IPS-20b (cell line): Measurements from ENCODE around the gene STK10.
A peak's percentile ranks its signal among the peaks of the same experiment; 100 is the strongest.
"Not testable (repeated sequence)": the region's sequence is repeated elsewhere in the genome, so short reads cannot be mapped to it uniquely, and the experiment has no call there.

ENCODE experiments used
- H3K27ac ChIP-seq: one replicate; pipeline ENCODE4 v1.5.1; 2013; ENCODE audit warnings: low read length
- H3K27me3 ChIP-seq: 2 replicates; pipeline ENCODE4 v1.6.1; 2013; ENCODE audit warnings: mild to moderate bottlenecking, low read length, inconsistent platforms; ENCODE audit not compliant: insufficient read depth
- H3K36me3 ChIP-seq: 2 replicates; pipeline ENCODE4 v1.6.1; 2013; ENCODE audit warnings: low read depth, mild to moderate bottlenecking, inconsistent platforms, low read length, moderate library complexity; ENCODE audit not compliant: insufficient read depth
- H3K4me1 ChIP-seq: 2 replicates; pipeline ENCODE4 v1.6.1; 2013; ENCODE audit warnings: mild to moderate bottlenecking, control low read depth, inconsistent platforms, low read length, moderate library complexity; ENCODE audit not compliant: insufficient read depth
- H3K4me3 ChIP-seq: 2 replicates; pipeline ENCODE4 v1.5.1; 2013; ENCODE audit warnings: mild to moderate bottlenecking, low read length, inconsistent platforms
- H3K9ac ChIP-seq: 2 replicates; pipeline ENCODE4 v1.6.1; 2013; ENCODE audit warnings: low read depth, mild to moderate bottlenecking, inconsistent platforms, low read length, moderate library complexity
- H3K9me3 ChIP-seq: 2 replicates; pipeline ENCODE4 v1.6.1; 2013; ENCODE audit warnings: mild to moderate bottlenecking, low read depth, low read length, inconsistent platforms; ENCODE audit not compliant: insufficient read depth

Gene STK10

GRCh38 chr5:172211676-172212075 is 23.7 kb upstream of the STK10 start:
- H3K9me3 ChIP-seq, result no peaks in the 10 kb centered on the region
- no peak overlapping the region for H3K9ac ChIP-seq
- no peak overlapping the region for H3K4me3 ChIP-seq
- no peak overlapping the region for H3K27ac ChIP-seq
- peaks cover 55% of the 10 kb centered on the region for H3K36me3 ChIP-seq
- H3K27me3 ChIP-seq, result no peaks in the 10 kb centered on the region
- no peaks in the 10 kb centered on the region for H3K4me1 ChIP-seq

DNA sequence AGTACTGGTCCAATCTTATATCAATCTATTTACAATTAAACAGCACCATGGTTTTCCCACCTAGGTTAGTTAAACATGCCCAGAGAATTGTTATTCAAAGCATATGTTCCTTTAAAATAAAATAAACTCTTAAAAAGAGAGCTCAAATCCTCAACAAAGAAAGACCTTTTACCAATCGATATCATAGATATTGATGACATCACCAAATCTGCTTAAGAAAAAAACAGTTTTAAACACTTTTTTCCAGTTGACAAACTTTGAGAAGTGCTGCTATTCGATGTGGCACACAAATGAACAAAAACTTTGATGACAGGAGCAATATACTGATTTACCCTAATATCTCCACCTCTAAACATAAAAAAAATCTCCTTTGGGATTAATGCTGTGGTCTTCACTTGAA is 21.7 kb upstream of the STK10 start:
- H3K9ac ChIP-seq, result no peak overlapping the region
- peaks cover 46% of the 10 kb centered on the region for H3K36me3 ChIP-seq
- H3K9me3 ChIP-seq, result no peaks in the 10 kb centered on the region
- H3K27ac ChIP-seq, result no peak overlapping the region
- no peaks in the 10 kb centered on the region for H3K4me1 ChIP-seq
- no peaks in the 10 kb centered on the region for H3K27me3 ChIP-seq
- no peak overlapping the region for H3K4me3 ChIP-seq

DNA sequence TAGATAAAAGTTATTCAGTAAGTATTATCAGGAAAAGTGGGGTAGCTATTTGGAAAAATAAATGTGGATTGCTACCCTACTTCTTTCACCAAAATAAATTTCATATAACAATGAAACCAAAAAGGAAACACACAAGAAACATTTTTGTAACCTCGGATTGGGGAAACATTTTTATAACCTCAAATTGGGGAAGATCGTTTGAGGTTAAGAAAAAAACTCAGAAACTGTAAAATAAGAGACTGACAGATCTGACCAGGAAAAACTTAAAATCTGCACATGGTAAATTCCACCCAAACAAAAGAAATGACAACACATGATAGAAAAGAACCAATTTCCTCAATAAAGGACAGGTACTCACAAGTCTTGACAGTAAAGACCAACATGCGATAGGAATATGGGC is 19.5 kb upstream of the STK10 start:
- H3K9me3 ChIP-seq, result no peaks in the 10 kb centered on the region
- no peak overlapping the region for H3K27ac ChIP-seq
- peaks cover 32% of the 10 kb centered on the region for H3K36me3 ChIP-seq

DNA sequence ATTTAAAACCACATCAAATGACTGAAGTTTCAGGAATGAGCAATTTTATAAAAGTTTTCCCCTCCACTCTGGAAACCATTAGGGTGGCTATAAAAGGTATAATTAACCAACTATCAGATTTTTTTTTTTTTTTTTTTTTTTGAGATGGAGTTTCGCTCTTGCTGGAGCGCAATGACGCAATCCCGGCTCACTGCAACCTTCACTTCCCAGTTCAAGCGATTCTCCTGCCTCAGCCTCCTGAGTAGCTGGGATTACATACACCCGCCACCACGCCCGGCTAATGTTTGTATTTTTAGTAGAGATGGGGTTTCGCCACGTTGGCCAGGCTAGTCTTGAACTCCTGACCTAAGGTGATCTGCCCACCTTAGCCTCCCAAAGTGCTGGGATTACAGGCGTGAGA is 18.0 kb upstream of the STK10 start:
- H3K9me3 ChIP-seq, H3K4me3 ChIP-seq, H3K9ac ChIP-seq, H3K27me3 ChIP-seq, H3K4me1 ChIP-seq, H3K27ac ChIP-seq: not testable (repeated sequence)
- H3K36me3 ChIP-seq, result peaks cover 17% of the 10 kb centered on the region

More for the DNA sequence above, 19.5 kb upstream of the STK10 start:
- H3K4me1 ChIP-seq, result no peaks in the 10 kb centered on the region
- H3K27me3 ChIP-seq, result no peaks in the 10 kb centered on the region
- no peak overlapping the region for H3K9ac ChIP-seq
- H3K4me3 ChIP-seq, result no peak overlapping the region

- Histone ChIP-seq H3K9ac (no peak overlapping the region), H3K4me3 (no peak overlapping the region), H3K27ac (no peak overlapping the region), H3K4me1 (no peaks in the 10 kb centered on the region), H3K27me3 (no peaks in the 10 kb centered on the region), H3K36me3 (no peaks in the 10 kb centered on the region), H3K9me3 (peaks cover 6% of the 10 kb centered on the region; the same call in 1 of the 2 replicates)
Observed at GRCh38 chr5:172200476-172200875, 12.5 kb upstream of the STK10 start.

DNA sequence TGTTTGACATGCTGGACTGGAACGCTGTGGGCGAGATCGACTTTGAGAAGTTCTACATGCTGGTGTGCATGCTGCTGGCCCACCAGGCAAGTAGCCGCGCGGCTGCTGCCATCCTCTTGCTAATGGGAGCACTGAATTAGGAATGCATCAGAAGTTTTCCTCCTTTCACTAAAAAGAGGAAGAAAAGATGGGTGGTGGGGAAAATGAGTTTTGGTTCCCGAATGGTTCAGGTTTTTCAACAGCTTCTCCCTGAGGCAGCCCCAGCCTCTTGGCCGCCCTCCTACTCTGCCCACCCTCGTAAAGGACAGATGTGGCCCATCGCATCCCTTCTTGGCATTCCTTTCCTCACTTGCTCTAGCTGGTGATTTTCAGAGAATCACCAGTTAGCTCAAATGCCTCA is 11.4 kb upstream of the STK10 start:
- Histone ChIP-seq H3K36me3 (no peaks in the 10 kb centered on the region), H3K9ac (no peak overlapping the region)

DNA sequence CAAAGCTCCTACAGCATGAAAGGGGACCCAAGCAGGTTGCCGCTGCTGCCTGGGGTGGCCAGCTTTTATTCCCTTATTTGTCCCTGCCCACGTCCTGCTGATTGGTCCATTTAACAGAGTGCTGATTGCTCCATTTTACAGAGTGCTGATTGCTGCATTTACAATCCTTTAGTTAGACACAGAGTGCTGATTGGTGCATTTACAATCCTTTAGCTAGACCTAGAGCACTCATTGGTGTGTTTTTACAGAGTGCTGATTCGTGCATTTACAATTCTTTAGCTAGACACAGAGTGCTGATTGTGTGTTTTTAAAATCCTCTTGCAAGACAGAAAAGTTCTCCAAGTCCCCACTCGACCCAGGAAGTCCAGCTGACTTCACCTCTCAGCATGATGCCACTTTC is 9.8 kb upstream of the STK10 start:
- H3K4me1 ChIP-seq, H3K4me3 ChIP-seq, H3K27me3 ChIP-seq, H3K27ac ChIP-seq, H3K9ac ChIP-seq, H3K36me3 ChIP-seq, H3K9me3 ChIP-seq: not testable (repeated sequence)

More for the DNA sequence above, 11.4 kb upstream of the STK10 start:
- H3K4me1 ChIP-seq, result no peaks in the 10 kb centered on the region
- no peak overlapping the region for H3K4me3 ChIP-seq
- peaks cover 6% of the 10 kb centered on the region; the same call in 1 of the 2 replicates for H3K9me3 ChIP-seq
- H3K27ac ChIP-seq, result no peak overlapping the region
- H3K27me3 ChIP-seq, result no peaks in the 10 kb centered on the region

GRCh38 chr5:172194985-172195774 is 7.2 kb upstream of the STK10 start:
- no peaks in the 10 kb centered on the region for H3K4me1 ChIP-seq
- no peak overlapping the region for H3K27ac ChIP-seq
- H3K9ac ChIP-seq, result no peak overlapping the region
- H3K9me3 ChIP-seq, result peaks cover 6% of the 10 kb centered on the region; the same call in 1 of the 2 replicates
- H3K27me3 ChIP-seq, result peaks cover 3% of the 10 kb centered on the region; the same call in 1 of the 2 replicates
- H3K4me3 ChIP-seq, result no peak overlapping the region
- H3K36me3 ChIP-seq, result no peaks in the 10 kb centered on the region

DNA sequence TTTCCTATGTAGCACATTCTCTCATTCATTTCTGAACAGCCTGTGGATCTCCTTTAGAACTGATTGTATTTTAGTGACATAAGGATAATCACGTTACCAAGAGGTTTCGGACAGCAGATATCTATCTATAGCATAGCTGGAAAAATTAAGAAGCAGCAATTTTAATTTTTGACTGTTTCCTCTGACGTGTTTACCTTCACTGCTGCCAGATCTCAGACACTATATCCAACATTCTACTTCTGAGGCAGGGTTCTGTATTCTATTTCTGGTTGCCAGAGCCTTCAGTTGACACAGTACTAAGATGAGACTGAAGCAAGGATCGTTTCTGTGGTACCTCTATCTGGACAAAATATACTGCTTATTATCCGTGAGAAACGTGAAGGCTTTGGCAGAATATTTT is 5.8 kb upstream of the STK10 start, which contains the start of gene EFCAB9:
Gene EFCAB9, plus strand, starts transcription at position 301 of the 400 bp plus-strand sequence. Its CDS starts 1 bp downstream, at position 302.
- Histone ChIP-seq H3K9me3 (peaks cover 6% of the 10 kb centered on the region; the same call in 1 of the 2 replicates), H3K4me1 (0 out of 2 replicates have a peak, but pooled peaks cover 2% of the 10 kb centered on the region), H3K9ac (no peak within 1 kb of the TSS), H3K36me3 (no peaks in the 10 kb centered on the region), H3K4me3 (no peak within 1 kb of the TSS), H3K27ac (no peak within 1 kb of the TSS), H3K27me3 (peaks cover 12% of the 10 kb centered on the region; the same call in 1 of the 2 replicates)

- peaks cover 20% of the 10 kb centered on the region; the same call in 1 of the 2 replicates for H3K27me3 ChIP-seq
- H3K9ac ChIP-seq, result peak overlapping the region; percentile 14; the same call in 1 of the 2 replicates
- no peaks in the 10 kb centered on the region for H3K9me3 ChIP-seq
- no peak overlapping the region for H3K27ac ChIP-seq
- H3K36me3 ChIP-seq, result no peaks in the 10 kb centered on the region
- H3K4me3 ChIP-seq, result peak overlapping the region; percentile 81
- peaks cover 8% of the 10 kb centered on the region; the same call in 1 of the 2 replicates for H3K4me1 ChIP-seq
Observed at GRCh38 chr5:172189693-172190296, 1.8 kb upstream of the STK10 start.

GRCh38 chr5:172188893-172189692 is 1.1 kb upstream of the STK10 start:
- Histone ChIP-seq H3K9ac (peak overlapping the region; percentile 66; the same call in 1 of the 2 replicates), H3K27me3 (peaks cover 20% of the 10 kb centered on the region; the same call in 1 of the 2 replicates)

More at GRCh38 chr5:172188893-172189692, 1.1 kb upstream of the STK10 start:
- H3K4me3 ChIP-seq, result peak overlapping the region; percentile 81
- H3K36me3 ChIP-seq, result no peaks in the 10 kb centered on the region
- H3K9me3 ChIP-seq, result no peaks in the 10 kb centered on the region
- no peak overlapping the region for H3K27ac ChIP-seq
- peaks cover 8% of the 10 kb centered on the region; the same call in 1 of the 2 replicates for H3K4me1 ChIP-seq
